Gastrocnemius medialis (tissue), 4 donors: ENCODE results near the gene DHFR.

Experiments
- CTCF ChIP-seq, 5 experiments: fragments of 450-650 bp in 3 of 5; fragments of 200-600 bp in 2 of 5; sonication (generic) in 2 of 5; IDR thresholded peaks in 4 of 5; conservative IDR thresholded peaks in 1 of 5; 1 replicate in 4 of 5; 2 replicates in 1 of 5; pipeline ENCODE4 v1.5.1; 2016 to 2019; ENCODE audit warnings: antibody characterized with exemption in 5 of 5, mild to moderate bottlenecking in 3 of 5, moderate library complexity in 3 of 5
- POLR2A ChIP-seq, 2 donors: fragments of 450-650 bp; IDR thresholded peaks; one replicate each; pipeline ENCODE4 v1.6.1; 2017; ENCODE audit warnings: antibody characterized with exemption in 2 of 2, mild to moderate bottlenecking in 2 of 2, moderate library complexity in 2 of 2

GRCh38 chr5:80646926-80647325 is 7.9 kb downstream of the DHFR start:
- no peak for TF ChIP-seq CTCF (IDR thresholded peaks at IDR 0.05 in 4 of 5, conservative IDR thresholded peaks at IDR 0.05 in 1 of 5)
- no peak for TF ChIP-seq POLR2A (IDR thresholded peaks at IDR 0.05)
